Stimulated activated CD4-positive, alpha-beta T cell treated with anti-CD3 and anti-CD28 coated beads, Interleukin-15, amount 100 ng/mL, for 48 hours (primary cell): Measurements from ENCODE around the gene CRB2.
"Not testable (repeated sequence)": the region's sequence is repeated elsewhere in the genome, so short reads cannot be mapped to it uniquely, and the experiment has no call there.

Source experiments
- DNase-seq, 2 donors: peaks; one replicate each; pipeline ENCODE4 v3.0.0-alpha.2; 2020; ENCODE audit warnings: low read depth in 2 of 2

CRB2 gene

GRCh38 chr9:123329329-123329955 lies 26.6 kb upstream of the CRB2 start:
- no peak for DNase-seq

GRCh38 chr9:123331346-123332060 lies 24.5 kb upstream of the CRB2 start:
- no peak for DNase-seq

DNA sequence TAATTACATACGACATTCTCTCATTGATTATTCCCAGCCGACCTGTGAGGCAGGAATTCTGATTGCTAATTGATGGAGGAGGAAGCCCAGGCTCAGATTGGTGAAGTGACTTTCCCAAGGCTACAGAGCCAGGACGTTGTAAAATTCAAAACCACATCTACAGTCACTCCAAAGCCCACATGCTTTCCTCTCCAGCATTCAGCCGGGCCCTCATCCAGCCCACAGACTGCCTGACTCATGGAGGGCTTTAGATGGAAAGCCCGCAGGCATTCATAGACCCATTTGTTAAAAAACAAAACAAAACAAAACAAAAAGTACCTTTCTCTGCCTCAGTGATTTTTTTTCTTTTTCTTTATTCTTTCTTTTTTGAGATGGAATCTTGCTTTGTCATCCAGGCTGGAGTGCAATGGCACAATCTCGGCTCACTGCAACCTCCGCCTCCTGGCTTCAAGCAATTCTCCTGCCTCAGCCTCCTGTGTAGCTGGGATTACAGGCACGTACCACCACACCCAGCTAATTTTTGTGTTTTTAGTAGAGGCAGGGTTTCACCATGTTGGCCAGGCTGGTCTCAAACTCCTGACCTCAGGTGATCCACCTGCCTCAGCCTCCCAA lies 22.8 kb upstream of the CRB2 start:
- DNase-seq = not testable (repeated sequence)

- no peak for DNase-seq
Measured at GRCh38 chr9:123334639-123335038, 21.4 kb upstream of the CRB2 start.

GRCh38 chr9:123335193-123335985 lies 20.6 kb upstream of the CRB2 start:
- no peak for DNase-seq

DNA sequence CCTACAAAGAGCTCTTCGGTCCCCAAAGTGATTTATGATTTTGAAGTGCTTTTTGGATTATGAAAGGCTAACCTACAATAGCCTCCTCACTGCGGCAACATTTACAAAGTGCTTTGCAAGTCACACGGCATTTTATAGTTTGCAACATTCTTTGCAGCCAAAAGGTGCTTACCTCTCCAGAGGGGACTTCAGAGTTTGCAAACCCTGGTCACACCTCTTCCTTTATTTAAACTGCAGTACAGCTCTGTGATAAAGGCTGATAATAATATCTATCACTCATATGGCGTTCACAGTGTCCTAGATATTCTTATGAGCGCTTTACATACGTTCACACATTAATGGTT lies 20.0 kb upstream of the CRB2 start:
- no peak for DNase-seq

DNA sequence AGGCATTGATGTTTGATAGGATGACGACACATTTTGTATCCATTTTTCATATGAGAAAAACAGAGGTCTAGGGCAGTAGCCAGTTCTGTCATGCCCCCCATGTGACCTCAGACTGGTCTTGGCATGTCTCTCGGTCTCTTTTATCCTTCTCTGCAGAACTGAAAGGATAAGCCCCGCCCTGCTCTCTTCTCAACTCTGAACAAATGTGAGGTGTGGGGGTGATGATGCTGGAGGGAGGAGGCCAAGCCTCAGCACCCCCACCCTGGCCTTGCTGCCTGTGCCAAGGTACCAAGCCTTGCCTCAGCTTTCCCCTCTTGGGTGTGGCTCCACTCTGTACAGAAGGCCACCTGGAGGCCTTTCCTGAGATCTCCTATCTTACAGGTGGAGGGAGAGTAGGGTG lies 19.5 kb upstream of the CRB2 start:
- no peak for DNase-seq

GRCh38 chr9:123336959-123337358 lies 19.0 kb upstream of the CRB2 start:
- DNase-seq = no peak

DNA sequence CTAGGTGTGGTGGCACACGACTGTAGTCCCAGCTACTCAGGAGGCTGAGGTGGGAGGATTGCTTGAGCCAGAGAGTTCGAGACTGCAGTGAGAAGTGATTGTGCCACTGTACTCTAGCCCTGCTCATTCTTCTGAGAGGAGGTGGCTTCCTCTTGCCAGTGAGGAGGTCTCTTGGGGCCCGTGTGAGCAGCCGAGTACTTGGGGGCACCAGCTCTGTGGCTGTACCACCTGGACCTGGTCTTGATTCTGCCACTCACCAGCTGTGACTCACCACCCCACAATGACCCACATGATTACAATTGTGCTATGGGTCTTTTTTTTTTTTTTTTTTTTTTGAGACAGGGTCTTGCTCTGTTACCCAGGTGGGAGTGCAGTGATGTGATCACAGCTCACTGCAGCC lies 18.0 kb upstream of the CRB2 start:
- no peak for DNase-seq

GRCh38 chr9:123338710-123339665 lies 17.0 kb upstream of the CRB2 start:
- DNase-seq = peak; percentile 70 to 76

GRCh38 chr9:123339666-123340510 lies 16.1 kb upstream of the CRB2 start:
- DNase-seq = peak; percentile 65 to 68

DNA sequence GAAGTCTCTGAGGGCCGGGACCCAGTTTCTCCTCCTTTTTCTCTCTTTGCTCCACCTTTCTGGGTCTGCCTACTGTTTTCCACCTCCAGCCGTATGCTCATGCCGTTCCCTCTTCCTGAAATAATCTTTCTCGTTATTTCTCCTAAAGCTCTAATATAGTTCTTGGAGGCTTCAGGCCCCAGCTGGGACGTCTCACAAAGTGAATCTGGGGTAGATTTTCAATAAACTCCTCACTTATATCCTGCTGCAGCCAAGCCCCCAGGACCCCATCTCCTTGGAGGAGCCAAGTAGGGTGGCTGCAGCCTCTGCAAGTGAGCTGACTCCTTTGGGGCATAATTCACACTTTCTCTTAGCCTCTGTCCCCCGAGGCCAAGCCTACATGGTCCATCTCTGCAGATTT lies 14.2 kb upstream of the CRB2 start:
- DNase-seq = no peak

DNA sequence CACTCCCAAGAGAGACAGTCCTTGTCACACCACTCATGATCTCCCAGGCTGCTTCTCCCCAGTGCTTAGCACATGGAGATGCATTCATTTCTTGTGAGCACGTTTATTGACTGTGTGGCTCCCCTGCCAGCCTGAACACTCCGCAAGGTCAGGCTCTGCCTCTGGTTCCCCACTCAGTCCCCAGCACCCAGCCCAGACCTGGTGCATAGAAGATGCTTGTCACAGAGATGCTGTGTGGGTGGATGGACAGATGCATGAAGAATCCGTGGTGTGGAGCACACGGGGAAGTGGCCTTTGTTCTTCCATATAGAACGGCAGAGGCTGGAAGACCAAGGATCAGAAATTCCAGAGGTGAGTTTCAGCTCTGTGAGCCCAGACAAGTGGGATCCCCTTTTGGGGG lies 13.8 kb upstream of the CRB2 start:
- no peak for DNase-seq

DNA sequence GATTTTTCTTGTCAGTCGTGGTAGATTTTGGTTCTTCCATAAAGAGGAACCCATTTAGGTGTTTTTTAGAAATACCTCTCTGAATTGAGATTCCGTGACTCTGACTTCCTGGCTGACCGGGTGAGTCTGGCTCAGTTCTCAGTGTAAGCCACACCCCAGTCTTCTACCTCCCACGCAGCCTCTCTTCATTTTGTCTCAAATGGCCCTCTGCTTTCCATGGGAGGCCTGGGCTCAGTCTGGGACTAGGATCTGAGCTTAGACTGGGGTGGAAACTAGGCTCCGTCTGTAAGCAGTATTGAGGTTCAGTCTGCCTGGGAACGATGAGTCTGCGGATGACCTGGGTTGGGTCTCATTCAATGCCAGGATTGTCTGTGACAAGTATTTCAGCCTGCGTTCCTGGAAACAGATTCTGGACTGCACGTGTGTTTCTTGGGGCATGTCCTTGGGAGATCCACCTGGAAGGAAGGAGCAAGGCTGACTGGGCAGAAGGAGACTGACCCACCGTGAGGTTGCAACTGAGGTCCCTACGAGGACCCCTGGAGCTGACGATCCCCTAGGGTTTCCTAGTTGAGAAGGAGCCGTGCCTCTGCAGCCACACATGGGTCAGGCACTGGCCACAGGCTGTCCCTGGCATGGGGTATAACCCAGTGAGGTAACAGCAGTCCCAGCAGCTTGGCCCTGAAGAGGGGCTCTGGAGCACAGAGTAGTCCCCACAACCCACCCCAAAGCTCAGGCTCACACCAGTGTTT lies 12.4 kb upstream of the CRB2 start:
- no peak for DNase-seq

- no peak for DNase-seq
Measured at GRCh38 chr9:123344192-123344949, 11.6 kb upstream of the CRB2 start.

DNA sequence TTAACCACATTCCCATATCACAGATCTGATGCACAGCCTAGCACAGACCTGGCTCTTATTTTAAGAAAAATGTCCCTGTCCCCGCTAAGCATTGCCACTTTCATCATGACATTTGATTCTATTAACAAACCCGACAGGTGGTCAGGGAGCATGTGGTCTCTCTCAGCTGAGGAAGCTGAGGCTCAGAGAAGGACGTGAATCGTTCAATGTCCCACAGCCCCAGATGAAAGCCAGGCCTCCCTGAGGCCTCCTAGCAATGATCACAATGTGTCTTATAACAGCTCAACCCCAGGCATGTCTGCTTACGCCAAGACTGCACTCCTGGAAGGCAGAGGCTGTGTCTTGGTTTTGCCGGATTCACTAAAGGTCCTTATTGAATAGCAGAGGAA lies 10.4 kb upstream of the CRB2 start:
- DNase-seq = no peak

- no peak for DNase-seq
Measured at GRCh38 chr9:123346026-123346425, 10.0 kb upstream of the CRB2 start.

GRCh38 chr9:123346826-123347225 lies 9.2 kb upstream of the CRB2 start:
- DNase-seq = no peak
